ENCODE data around the gene BCL2A1. TPM values are rescaled to one million over a fixed set of nuclear protein-coding genes. Genes with fewer than 3 reads are reported as not detected.

Gene BCL2A1
- total RNA-seq, 4 donors from 2014 or later = 16.2 TPM; not detected in 3

DNA sequence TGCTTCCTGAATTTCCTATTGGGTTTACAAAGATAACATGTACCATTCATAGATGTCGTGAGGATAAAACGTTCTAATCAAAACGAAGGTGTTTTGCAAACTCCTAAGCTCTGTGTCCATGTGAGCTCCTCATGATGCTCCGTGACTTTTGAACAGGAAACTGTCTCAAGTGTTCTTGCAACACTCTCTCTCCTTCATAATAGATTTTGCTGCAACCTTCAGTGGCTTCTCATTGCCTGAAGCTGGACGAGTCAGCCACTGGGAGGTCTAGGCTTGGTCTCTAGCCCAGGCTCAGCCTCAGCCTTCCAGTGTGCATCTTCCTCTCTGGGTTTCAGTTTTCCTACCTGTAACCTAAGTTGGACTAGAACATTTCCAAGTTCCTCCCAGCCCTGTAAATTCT lies 18.7 kb upstream of the BCL2A1 start:
- WGBS = 62% methylated on average over 5 of the region's 5 CpGs
- H3K4me1 ChIP-seq = peaks cover 0 to 3% (median 0%) of the 10 kb centered on the region in 4 donors
- no peak overlapping the region for H3K4me3 ChIP-seq
- no peaks in the 10 kb centered on the region for H3K9me3 ChIP-seq
- DNase-seq (ENCODE audit: extremely low spot score) = no peak
- TF ChIP-seq EP300 (IDR thresholded peaks at IDR 0.05) = no peak
- no peak for TF ChIP-seq CTCF (IDR thresholded peaks at IDR 0.05)
- no peak for TF ChIP-seq POLR2AphosphoS5 (IDR thresholded peaks at IDR 0.05)
- TF ChIP-seq POLR2A (IDR thresholded peaks at IDR 0.05; ENCODE audit: low read depth) = no peak
- no peak overlapping the region for H3K27ac ChIP-seq (replicated peaks in 1 of 4)
- intact Hi-C loops (cut with DNase I) = loop anchor here (5.0 kb wide), 1 partner anchor 137 kb away; no protein-coding TSS in a partner anchor
- H3K27me3 ChIP-seq = no peaks in the 10 kb centered on the region
- H3K36me3 ChIP-seq = no peaks in the 10 kb centered on the region

GRCh38 chr15:79989183-79989582 lies 18.2 kb upstream of the BCL2A1 start:
- no CpG with 5 or more reads among the region's 2 CpGs for WGBS
- Histone ChIP-seq H3K27ac (replicated peaks in 1 of 4) (no peak overlapping the region), H3K36me3 (no peaks in the 10 kb centered on the region), H3K4me3 (no peak overlapping the region), H3K27me3 (no peaks in the 10 kb centered on the region), H3K9me3 (no peaks in the 10 kb centered on the region), H3K4me1 (peaks cover 0 to 3% (median 0%) of the 10 kb centered on the region in 4 donors)
- intact Hi-C loops (cut with DNase I) = no loop called here
- no peak for TF ChIP-seq CTCF (IDR thresholded peaks at IDR 0.05)
- no peak for TF ChIP-seq EP300 (IDR thresholded peaks at IDR 0.05)
- TF ChIP-seq POLR2A (IDR thresholded peaks at IDR 0.05; ENCODE audit: low read depth) = no peak
- no peak for TF ChIP-seq POLR2AphosphoS5 (IDR thresholded peaks at IDR 0.05)
- DNase-seq (ENCODE audit: extremely low spot score) = no peak

DNA sequence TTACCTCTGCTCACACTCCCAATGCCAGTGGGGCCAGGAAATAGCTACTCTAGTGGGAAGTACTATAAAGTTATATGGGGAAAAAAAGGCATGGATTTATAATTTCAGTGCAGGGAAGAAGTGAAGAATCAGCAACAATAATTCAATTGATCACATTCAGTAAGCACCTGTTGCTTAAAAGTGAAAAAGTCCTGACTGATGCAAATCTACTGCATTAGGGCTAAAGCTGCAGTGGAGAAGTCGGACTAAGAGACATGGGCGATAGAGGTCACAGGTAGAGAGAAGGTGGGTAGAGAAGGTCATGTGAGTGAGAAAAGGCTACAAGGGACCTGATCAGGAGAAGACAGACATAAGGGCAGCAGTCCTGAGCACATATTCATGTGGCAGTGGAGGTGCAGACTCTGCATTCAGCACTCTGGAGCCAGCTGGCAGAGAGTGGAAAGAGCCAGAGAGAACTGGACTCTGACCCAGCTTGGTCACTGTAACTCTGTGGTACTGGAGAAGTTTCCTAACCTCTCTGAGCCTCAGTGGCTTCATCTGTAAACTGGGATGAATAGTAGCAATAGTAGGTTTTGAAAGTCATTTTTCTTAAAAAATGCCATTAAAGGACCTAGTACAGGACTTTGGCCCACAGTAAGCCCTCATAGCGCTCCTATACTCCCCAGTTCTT lies 17.6 kb upstream of the BCL2A1 start:
- no peak for TF ChIP-seq POLR2AphosphoS5 (IDR thresholded peaks at IDR 0.05)
- TF ChIP-seq EP300 (IDR thresholded peaks at IDR 0.05) = no peak
- no peak for TF ChIP-seq POLR2A (IDR thresholded peaks at IDR 0.05; ENCODE audit: low read depth)
- TF ChIP-seq CTCF (IDR thresholded peaks at IDR 0.05) = no peak
- no peak for DNase-seq (ENCODE audit: extremely low spot score)
- intact Hi-C loops (cut with DNase I) = no loop called here

DNA sequence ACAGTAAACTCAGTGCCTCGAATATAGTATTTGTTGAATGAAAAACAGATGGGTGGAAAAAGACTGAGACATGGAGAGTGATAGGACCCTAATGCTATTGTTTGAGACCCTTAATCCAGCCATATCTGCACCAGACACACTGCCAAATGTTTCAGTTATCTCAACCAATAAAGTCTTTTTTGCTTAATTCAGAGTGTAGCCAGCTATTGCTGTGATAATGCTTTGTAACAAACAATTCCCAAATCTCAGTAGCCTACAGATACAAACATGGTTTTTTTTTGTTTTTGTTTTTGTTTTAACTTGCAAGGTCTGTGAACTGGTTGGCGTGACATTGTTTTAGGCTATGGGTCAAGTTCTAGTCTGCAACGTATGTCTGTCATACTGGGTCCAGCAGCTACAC lies 17.0 kb upstream of the BCL2A1 start:
- Histone ChIP-seq H3K27me3 (no peaks in the 10 kb centered on the region), H3K27ac (replicated peaks in 1 of 4) (no peak overlapping the region), H3K4me3 (no peak overlapping the region), H3K4me1 (no peaks in the 10 kb centered on the region), H3K9me3 (no peaks in the 10 kb centered on the region), H3K36me3 (no peaks in the 10 kb centered on the region)
- intact Hi-C loops (cut with DNase I) = no loop called here
- TF ChIP-seq CTCF (IDR thresholded peaks at IDR 0.05) (no peak), POLR2AphosphoS5 (IDR thresholded peaks at IDR 0.05) (no peak), POLR2A (IDR thresholded peaks at IDR 0.05; ENCODE audit: low read depth) (no peak), EP300 (IDR thresholded peaks at IDR 0.05) (no peak)
- WGBS = 97% methylated on average over 3 of the region's 3 CpGs
- DNase-seq (ENCODE audit: extremely low spot score) = no peak

More for the DNA sequence above, 17.6 kb upstream of the BCL2A1 start:
- no peaks in the 10 kb centered on the region for H3K36me3 ChIP-seq
- H3K4me3 ChIP-seq = no peak overlapping the region
- H3K27ac ChIP-seq (replicated peaks in 1 of 4) = no peak overlapping the region
- peaks cover 0 to 3% (median 0%) of the 10 kb centered on the region in 4 donors for H3K4me1 ChIP-seq
- no peaks in the 10 kb centered on the region for H3K27me3 ChIP-seq
- H3K9me3 ChIP-seq = no peaks in the 10 kb centered on the region
- WGBS = 93% methylated on average over 3 of the region's 3 CpGs

DNA sequence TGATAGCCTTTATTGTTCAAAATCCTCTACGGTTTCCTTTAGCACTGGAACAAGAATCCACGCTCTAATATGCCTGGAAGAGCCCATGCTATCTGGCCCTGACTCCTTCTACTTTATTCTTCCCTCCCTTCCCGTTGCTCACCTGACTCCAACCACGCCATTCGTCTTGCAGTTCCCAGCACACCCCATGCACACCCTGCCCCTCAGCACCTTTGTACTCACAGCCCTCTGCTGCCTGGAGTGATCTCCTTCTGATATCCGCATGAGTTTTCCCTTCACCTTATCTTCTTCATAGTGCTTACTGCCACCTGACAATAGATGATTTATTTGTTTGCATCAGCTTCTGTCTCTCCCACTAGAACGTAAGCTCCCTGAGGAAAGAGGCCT lies 16.6 kb upstream of the BCL2A1 start:
- 76% methylated on average over 7 of the region's 7 CpGs for WGBS
- intact Hi-C loops (cut with DNase I) = no loop called here
- no peaks in the 10 kb centered on the region for H3K36me3 ChIP-seq

More for the DNA sequence above, 16.6 kb upstream of the BCL2A1 start:
- DNase-seq (ENCODE audit: extremely low spot score) = no peak
- no peak overlapping the region for H3K27ac ChIP-seq (replicated peaks in 1 of 4)
- TF ChIP-seq POLR2AphosphoS5 (IDR thresholded peaks at IDR 0.05) (no peak), EP300 (IDR thresholded peaks at IDR 0.05) (no peak), CTCF (IDR thresholded peaks at IDR 0.05) (no peak), POLR2A (IDR thresholded peaks at IDR 0.05; ENCODE audit: low read depth) (no peak)
- no peaks in the 10 kb centered on the region for H3K4me1 ChIP-seq
- H3K27me3 ChIP-seq = no peaks in the 10 kb centered on the region
- H3K9me3 ChIP-seq = no peaks in the 10 kb centered on the region
- no peak overlapping the region for H3K4me3 ChIP-seq
